VCaP (cell line): ENCODE results near the gene CFP.
A peak's percentile ranks its signal among the peaks of the same experiment; 100 is the strongest.

ENCODE experiments used
- H3K27ac ChIP-seq: fragments of 450-650 bp; 2 replicates; pipeline ENCODE4 v1.5.1; 2017
- TF ChIP-seq, protein P1 (sequence below): fragments of 450-650 bp; conservative IDR thresholded peaks from 2 replicates; pipeline ENCODE4 v1.5.1; 2017; ENCODE audit warnings: mild to moderate bottlenecking, moderate library complexity

Gene CFP

DNA sequence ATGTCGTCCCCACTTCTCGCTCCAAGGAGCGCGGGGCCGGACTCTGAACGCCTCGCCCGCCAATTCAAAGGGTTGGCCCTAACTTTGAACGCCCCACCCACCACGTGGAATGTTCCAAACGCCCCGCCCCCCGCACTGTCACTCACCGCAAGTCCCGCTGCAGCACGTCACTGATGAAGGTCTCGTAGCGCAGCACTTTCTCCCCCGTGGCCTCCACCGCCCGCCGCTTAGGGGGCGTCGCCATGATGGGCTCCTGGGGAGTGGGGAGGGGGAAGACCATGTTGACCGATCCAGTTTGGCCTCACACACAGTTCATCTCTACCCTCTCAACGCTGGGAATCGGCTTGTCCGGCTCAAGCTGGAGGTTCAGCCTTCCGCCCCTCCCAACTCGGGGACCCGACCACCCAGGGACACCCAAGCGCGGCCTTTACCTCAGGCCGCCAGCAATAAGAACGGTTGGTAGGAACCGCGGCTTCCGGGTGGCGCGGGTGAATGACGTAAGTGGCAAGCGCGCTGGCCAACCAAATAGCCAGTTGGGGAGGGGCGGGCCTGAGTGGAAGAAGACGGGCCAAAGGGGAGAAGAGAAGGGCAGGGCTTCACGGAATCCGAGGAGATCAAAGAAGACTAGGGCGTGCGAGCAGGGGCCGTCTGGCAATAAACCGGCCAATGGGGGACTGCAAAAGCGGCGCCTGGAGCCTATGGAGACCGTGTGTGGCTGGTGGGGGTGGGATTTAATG, 29.1 kb upstream of the CFP start, which contains the start of gene UXT:
UXT (minus strand) TSS at position 497 of the 737 bp plus-strand sequence; CDS start at position 244, 253 bp downstream.
- TF ChIP-seq, protein P1, sequence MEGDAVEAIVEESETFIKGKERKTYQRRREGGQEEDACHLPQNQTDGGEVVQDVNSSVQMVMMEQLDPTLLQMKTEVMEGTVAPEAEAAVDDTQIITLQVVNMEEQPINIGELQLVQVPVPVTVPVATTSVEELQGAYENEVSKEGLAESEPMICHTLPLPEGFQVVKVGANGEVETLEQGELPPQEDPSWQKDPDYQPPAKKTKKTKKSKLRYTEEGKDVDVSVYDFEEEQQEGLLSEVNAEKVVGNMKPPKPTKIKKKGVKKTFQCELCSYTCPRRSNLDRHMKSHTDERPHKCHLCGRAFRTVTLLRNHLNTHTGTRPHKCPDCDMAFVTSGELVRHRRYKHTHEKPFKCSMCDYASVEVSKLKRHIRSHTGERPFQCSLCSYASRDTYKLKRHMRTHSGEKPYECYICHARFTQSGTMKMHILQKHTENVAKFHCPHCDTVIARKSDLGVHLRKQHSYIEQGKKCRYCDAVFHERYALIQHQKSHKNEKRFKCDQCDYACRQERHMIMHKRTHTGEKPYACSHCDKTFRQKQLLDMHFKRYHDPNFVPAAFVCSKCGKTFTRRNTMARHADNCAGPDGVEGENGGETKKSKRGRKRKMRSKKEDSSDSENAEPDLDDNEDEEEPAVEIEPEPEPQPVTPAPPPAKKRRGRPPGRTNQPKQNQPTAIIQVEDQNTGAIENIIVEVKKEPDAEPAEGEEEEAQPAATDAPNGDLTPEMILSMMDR = no peak
- peak within 1 kb of the TSS; percentile 63 for H3K27ac ChIP-seq

DNA sequence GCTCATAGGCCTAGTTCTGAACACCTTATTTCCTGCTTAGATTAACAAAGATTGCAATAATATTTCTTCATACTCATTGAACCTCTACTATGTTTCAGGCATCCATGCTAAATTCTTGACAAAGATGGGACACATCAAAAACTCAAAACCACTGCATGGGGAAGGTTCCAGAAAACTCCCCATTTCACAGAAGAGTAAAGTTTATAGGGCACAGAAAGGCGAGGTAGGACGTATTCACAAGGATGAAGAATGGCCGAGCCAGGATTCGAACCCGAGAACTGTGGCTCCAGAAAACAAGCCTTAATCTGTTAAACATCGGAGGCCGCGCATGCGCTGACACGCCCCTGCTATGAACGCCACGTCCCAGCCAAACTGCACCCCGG, 28.6 kb upstream of the CFP start:
- H3K27ac ChIP-seq = peak overlapping the region; percentile 63
- TF ChIP-seq, protein P1 = no peak

DNA sequence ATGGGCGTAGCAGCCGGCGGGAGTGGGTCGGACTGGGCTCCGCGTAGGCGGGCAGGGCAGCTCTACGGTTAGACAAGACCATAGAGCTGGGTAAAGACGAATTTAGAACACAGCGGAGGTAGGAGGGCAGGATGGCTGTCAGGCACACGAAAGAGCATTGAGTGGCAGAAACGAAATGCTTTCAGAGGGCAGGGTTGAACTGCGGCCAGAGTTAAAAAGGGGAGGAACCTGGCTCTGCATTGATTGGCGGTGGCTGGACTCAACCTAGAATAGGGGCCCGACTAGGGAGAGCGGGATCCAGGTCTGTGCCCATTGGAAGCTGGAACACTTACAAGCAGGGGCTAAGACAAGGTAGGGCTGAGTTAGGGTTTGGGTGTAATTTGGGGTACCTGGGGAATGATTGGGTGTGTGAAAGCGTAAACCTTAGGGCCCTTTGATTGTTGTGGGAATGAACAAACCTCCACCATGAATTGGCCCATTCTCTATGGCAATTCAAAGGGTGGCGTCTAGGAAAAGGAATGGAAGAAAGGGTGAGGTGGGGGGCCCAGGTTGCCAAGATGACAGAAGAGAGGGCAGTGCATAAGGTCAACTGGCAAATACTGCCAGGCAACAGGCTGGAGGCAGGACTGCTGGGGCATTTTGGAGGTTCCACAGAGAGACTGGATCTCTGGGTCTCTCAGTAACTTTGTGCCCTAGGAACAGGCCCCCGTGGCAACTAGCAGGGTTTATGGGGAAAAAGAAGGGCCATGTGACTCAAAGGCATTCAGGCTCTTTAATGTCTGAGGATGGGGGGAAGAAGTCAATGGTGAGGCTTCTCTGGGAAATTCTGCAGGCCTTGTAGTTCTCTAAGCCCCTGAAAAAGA, 21.5 kb upstream of the CFP start:
- peak overlapping the region; percentile 56 for H3K27ac ChIP-seq

DNA sequence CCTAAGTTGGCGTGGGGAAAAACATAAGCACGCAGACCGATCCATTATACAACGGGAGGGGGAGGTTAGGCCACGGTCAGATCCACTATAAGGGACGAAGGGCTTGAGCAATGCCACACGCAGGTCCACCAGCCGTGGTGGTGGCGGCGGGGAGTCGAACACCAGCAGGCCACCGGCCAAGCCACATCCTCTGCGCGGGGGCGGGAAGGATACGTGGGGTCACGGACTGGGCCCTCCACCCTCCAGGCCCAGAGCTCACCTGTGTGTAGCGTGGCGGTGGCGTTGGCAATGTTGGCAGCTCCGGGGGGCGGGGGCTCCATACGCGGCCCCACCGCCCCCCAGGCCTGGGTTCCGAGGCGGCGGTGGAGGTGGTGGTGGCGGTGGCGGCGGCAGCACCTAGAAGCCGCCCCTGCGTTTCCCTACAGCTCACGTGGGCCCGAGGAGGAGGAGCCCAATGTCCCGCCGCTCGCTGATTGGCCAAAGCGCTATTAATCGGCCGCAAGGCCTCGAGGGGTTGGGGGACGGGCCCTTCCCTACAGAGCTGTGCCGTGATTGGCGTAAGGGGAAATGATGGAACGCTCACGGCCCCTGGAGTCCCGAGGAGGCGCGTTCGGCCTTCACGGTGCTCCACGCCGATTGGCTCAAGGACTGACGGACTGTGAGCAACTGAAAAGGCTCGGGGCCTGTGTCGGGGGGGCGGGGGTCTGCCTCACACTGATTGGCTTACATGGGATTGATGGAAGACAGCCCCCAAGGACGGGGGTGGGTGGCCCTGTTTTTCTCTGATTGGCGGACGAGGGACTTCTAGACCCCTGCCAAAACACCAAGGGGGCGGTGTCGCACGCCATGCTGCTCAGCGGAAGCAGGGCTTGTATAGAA, 20.7 kb upstream of the CFP start, which contains the start of gene ELK1:
ELK1 (minus strand) TSS at position 400 of the 879 bp plus-strand sequence. CDS start 9,122 bp downstream, outside the sequence.
- TF ChIP-seq, protein P1 = no peak
- H3K27ac ChIP-seq = peak within 1 kb of the TSS; percentile 69

More for the DNA sequence above, 21.5 kb upstream of the CFP start:
- TF ChIP-seq, protein P1 = no peak

DNA sequence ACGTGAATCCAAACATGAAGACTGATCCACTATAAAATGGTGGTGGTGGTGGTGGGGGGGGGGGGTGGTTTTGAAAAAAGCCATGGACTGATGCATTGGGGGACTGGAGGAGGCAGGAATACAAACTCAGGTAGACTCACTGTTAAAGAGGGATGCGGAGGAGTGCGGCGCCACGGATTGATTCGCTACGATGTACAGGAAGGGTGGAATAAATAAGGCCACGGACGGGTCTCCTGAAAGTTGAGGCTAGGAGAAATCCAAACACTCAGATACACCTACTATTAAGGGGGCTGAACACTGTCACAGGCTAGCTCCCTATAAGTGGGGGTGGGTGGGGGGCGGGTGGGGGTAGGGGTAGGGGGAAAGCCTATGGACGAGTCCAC, 20.0 kb upstream of the CFP start:
- peak overlapping the region; percentile 69 for H3K27ac ChIP-seq
- TF ChIP-seq, protein P1 = no peak

DNA sequence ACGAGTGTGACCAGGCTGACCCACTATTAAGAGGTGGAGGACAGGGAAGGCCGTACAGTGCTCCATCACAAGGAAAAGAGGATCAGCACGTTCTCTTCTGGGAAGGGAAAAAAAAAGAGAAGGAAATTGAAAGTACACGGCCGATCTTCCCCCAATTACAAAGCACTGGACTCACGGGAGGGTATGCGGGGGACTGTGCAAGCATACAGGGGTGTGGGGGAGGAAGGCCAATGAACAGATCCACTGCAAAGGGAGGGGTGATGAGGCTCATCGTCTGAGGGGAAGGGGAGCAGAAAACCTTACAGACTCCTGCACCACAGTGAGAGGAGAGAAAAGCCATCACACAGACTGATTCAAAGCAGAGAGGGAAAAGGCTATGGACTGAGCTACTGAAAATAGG, 19.5 kb upstream of the CFP start:
- TF ChIP-seq, protein P1 = no peak
- H3K27ac ChIP-seq = peak overlapping the region; percentile 69; the same call in 1 of the 2 replicates
